ENCODE measurements around the gene MUL1. TPM values are rescaled to one million over a fixed set of nuclear protein-coding genes. Genes with fewer than 3 reads are reported as not detected.

MUL1 gene
- total and polyA plus RNA-seq, 2 of the 4 experiments (the other 2 are of a cell fraction), result 20.7 to 21.1 TPM

- no peak for TF ChIP-seq RFX5 (IDR thresholded peaks at IDR 0.05; ENCODE audit: low read depth, low read length)
Observed at GRCh38 chr1:20476265-20477038, 31.5 kb downstream of the MUL1 start (continued).

GRCh38 chr1:20474996-20475395 is 33.0 kb downstream of the MUL1 start:
- H3K9ac ChIP-seq (ENCODE audit: low read depth, low read length), result no peak overlapping the region
- no peak overlapping the region for H3K18ac ChIP-seq (ENCODE audit: low read depth, low read length)
- in situ Hi-C loops (cut with MboI; ENCODE audit: low sequenced_read_pairs) (no loop called here), dilution Hi-C loops (cut with HindIII; ENCODE audit: low sequenced_read_pairs, unreplicated experiment) (no loop called here), intact Hi-C loops (cut with micrococcal nuclease) (no loop called here)
- no peak overlapping the region for H3K4me3 ChIP-seq (ENCODE audit: insufficient read depth, low read depth, low read length)
- BruUV-seq (replicated peaks), result no TSS peak
- peaks cover 20% of the 10 kb centered on the region for H3K4me1 ChIP-seq (ENCODE audit: control insufficient read depth, insufficient read depth, low read length)
- no peak overlapping the region for H2BK120ac ChIP-seq (ENCODE audit: low read depth, low read length)
- no peak for ATAC-seq (ENCODE audit: low read depth)
- H4K91ac ChIP-seq (ENCODE audit: insufficient read depth, low read depth, low read length), result no peak overlapping the region
- no peak overlapping the region for H2AFZ ChIP-seq (replicated peaks; ENCODE audit: low read length, poor library complexity)
- CTCF ChIA-PET, result no interaction called here
- no peak overlapping the region for H2BK15ac ChIP-seq (ENCODE audit: low read depth, low read length)
- no peak for DNase-seq
- POLR2A ChIA-PET (ENCODE audit: unreplicated experiment), result no interaction called here
- H4K20me1 ChIP-seq (ENCODE audit: insufficient read depth, low read length), result peaks cover 3% of the 10 kb centered on the region; the same call in 1 of the 2 replicates
- H3K36me3 ChIP-seq (ENCODE audit: control insufficient read depth, insufficient read depth, low read length), result no peaks in the 10 kb centered on the region
- H3K4me2 ChIP-seq (ENCODE audit: low read depth, low read length), result no peak overlapping the region
- H3K9me3 ChIP-seq (ENCODE audit: control insufficient read depth, insufficient read depth, low read length), result no peaks in the 10 kb centered on the region
- 61% methylated on average over 3 of the region's 7 CpGs; no CpG with 5 or more reads in 1 of the 2 experiments for WGBS, 2 experiments (ENCODE audit: extremely low coverage in 2 of 2, insufficient read length in 1 of 2)
- no peak overlapping the region for H3K23ac ChIP-seq (ENCODE audit: low read depth, low read length)
- no peaks in the 10 kb centered on the region for H3K27me3 ChIP-seq (ENCODE audit: control insufficient read depth, insufficient read depth, low read length)
- H3K4ac ChIP-seq (ENCODE audit: low read depth, low read length), result no peak overlapping the region; the same call in 1 of the 2 replicates
- TF ChIP-seq MXI1 (IDR thresholded peaks at IDR 0.05; ENCODE audit: borderline replicate concordance, low read depth, low read length) (no peak), MAZ (IDR thresholded peaks at IDR 0.05; ENCODE audit: borderline replicate concordance, low read depth, low read length) (no peak), BHLHE40 (IDR thresholded peaks at IDR 0.05; ENCODE audit: low read depth, low read length) (no peak), USF2 (IDR thresholded peaks at IDR 0.05; ENCODE audit: low read depth, low read length) (no peak), SMC3 (IDR thresholded peaks at IDR 0.05; ENCODE audit: low read depth, low read length) (no peak), RFX5 (IDR thresholded peaks at IDR 0.05; ENCODE audit: low read depth, low read length) (no peak), RAD21 (IDR thresholded peaks at IDR 0.05; ENCODE audit: low read length) (no peak), MAFK (IDR thresholded peaks at IDR 0.05; ENCODE audit: low read depth, low read length) (no peak), CHD1 (IDR thresholded peaks at IDR 0.05; ENCODE audit: low read depth, low read length) (no peak), ELK1 (IDR thresholded peaks at IDR 0.05; ENCODE audit: borderline replicate concordance, low read depth, low read length) (no peak)
- no peak overlapping the region for H4K5ac ChIP-seq (ENCODE audit: low read depth, low read length)
- peaks cover 21% of the 10 kb centered on the region for H3K9me1 ChIP-seq (ENCODE audit: insufficient read depth, low read length)
- no peak overlapping the region for H3K27ac ChIP-seq (ENCODE audit: insufficient read depth, low read length)
- H2AK9ac ChIP-seq (replicated peaks; ENCODE audit: low read depth, low read length, poor library complexity), result no peak overlapping the region
- H3K79me1 ChIP-seq (ENCODE audit: low read depth in 1 of 2, low read length in 2 of 2), result peaks cover 6 to 34% of the 10 kb centered on the region in 2 experiments; a peak in 3 of 4 replicates
- no peak overlapping the region for H4K8ac ChIP-seq (ENCODE audit: low read depth in 2 of 2, low read length in 2 of 2)
- no peak overlapping the region for H3K14ac ChIP-seq (replicated peaks; ENCODE audit: low read depth, low read length)
- no peak overlapping the region for H2BK20ac ChIP-seq (ENCODE audit: low read depth, low read length)
- H2BK5ac ChIP-seq (ENCODE audit: low read depth, low read length, poor library complexity, severe bottlenecking), result no peak overlapping the region
- H3K56ac ChIP-seq (ENCODE audit: extremely low read depth, insufficient read depth, low read length), result no peak overlapping the region
- H2AK5ac ChIP-seq (ENCODE audit: low read depth, low read length), result no peak overlapping the region; the same call in 1 of the 2 replicates

Data from IMR-90 (cell line).